NCI-H2029 (cell line): ENCODE measurements around the gene PGPEP1.
"Not testable (repeated sequence)": the region's sequence is repeated elsewhere in the genome, so short reads cannot be mapped to it uniquely, and the experiment has no call there.

Experiments
- DNase-seq: peaks from one replicate; lab custom pipeline; 2025; lab: John Stamatoyannopoulos, UW

Gene PGPEP1

GRCh38 chr19:18391509-18392075, 51.2 kb downstream of the PGPEP1 start:
- DNase-seq = no peak

GRCh38 chr19:18392417-18392816, 52.0 kb downstream of the PGPEP1 start:
- DNase-seq = no peak

- no peak for DNase-seq
These were observed 52.5 kb downstream of the PGPEP1 start for GRCh38 chr19:18392926-18393325.

- no peak for DNase-seq
These were observed 53.4 kb downstream of the PGPEP1 start for GRCh38 chr19:18393836-18394235.

- no peak for DNase-seq
These were observed 56.3 kb downstream of the PGPEP1 start for GRCh38 chr19:18396471-18397241.

GRCh38 chr19:18397242-18398202, 57.1 kb downstream of the PGPEP1 start, which contains the start of gene LRRC25:
Gene LRRC25, minus strand, starts transcription at chr19:18397622. Its CDS starts 659 bp downstream, at chr19:18396963.
- no peak for DNase-seq

GRCh38 chr19:18399008-18399407, 58.6 kb downstream of the PGPEP1 start:
- no peak for DNase-seq

GRCh38 chr19:18401580-18402112, 61.2 kb downstream of the PGPEP1 start:
- DNase-seq = no peak

- not testable (repeated sequence) for DNase-seq
These were observed 62.3 kb downstream of the PGPEP1 start for GRCh38 chr19:18402455-18403248.

GRCh38 chr19:18405754-18406153, 65.4 kb downstream of the PGPEP1 start:
- not testable (repeated sequence) for DNase-seq

GRCh38 chr19:18406749-18407148, 66.4 kb downstream of the PGPEP1 start:
- DNase-seq = no peak

GRCh38 chr19:18408053-18408476, 67.7 kb downstream of the PGPEP1 start:
- DNase-seq = peak; percentile 32

GRCh38 chr19:18412610-18413239, 72.3 kb downstream of the PGPEP1 start:
- DNase-seq = no peak

- DNase-seq = no peak
These were observed 74.2 kb downstream of the PGPEP1 start for GRCh38 chr19:18414504-18415177.

- DNase-seq = no peak
These were observed 74.9 kb downstream of the PGPEP1 start for GRCh38 chr19:18415178-18415867.

- DNase-seq = peak; percentile 78
These were observed 76.4 kb downstream of the PGPEP1 start for GRCh38 chr19:18416778-18417249.

GRCh38 chr19:18417250-18418028, 77.0 kb downstream of the PGPEP1 start:
- peak; percentile 49 for DNase-seq

- no peak for DNase-seq
These were observed 77.7 kb downstream of the PGPEP1 start for GRCh38 chr19:18418029-18418482.
